NB4 (cell line): ENCODE measurements around the gene ARAF.

Experiments used
- MYC ChIP-seq: IDR thresholded peaks from 2 replicates; pipeline ENCODE4 v1.6.1; 2011; ENCODE audit warnings: low read depth, low read length
- POLR2A ChIP-seq: IDR thresholded peaks from 2 replicates; pipeline ENCODE4 v1.6.1; 2011; ENCODE audit warnings: mild to moderate bottlenecking; ENCODE audit not compliant: insufficient read length; ENCODE audit errors: extremely low read depth
- TF ChIP-seq, protein P1 (sequence below): IDR thresholded peaks from one replicate; pipeline ENCODE4 v1.5.1; 2012; ENCODE audit warnings: low read depth, low read length
- TF ChIP-seq, protein P2 (sequence below): IDR thresholded peaks from 2 replicates; pipeline ENCODE4 v1.6.1; 2011; ENCODE audit warnings: low read depth, low read length

DNA sequence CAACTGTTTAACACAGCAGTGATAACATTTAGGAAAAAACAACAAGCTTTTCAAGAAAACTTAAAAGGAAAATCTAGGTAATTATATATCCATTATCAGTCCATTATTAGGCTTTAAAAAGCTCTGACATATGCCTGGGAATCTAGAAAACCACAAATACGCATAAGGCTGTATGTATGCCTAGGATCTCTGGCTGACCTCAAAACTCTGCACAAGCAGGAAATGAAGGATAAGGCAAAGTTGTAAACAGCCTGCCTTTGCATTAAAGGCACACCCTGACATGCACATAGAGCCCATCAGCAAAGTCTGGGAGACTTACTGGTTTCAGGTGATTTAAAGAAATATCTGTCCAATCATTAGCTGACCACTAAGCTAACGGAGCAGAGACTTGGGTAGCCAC is 35.3 kb downstream of the ARAF start:
- TF ChIP-seq, protein P1, sequence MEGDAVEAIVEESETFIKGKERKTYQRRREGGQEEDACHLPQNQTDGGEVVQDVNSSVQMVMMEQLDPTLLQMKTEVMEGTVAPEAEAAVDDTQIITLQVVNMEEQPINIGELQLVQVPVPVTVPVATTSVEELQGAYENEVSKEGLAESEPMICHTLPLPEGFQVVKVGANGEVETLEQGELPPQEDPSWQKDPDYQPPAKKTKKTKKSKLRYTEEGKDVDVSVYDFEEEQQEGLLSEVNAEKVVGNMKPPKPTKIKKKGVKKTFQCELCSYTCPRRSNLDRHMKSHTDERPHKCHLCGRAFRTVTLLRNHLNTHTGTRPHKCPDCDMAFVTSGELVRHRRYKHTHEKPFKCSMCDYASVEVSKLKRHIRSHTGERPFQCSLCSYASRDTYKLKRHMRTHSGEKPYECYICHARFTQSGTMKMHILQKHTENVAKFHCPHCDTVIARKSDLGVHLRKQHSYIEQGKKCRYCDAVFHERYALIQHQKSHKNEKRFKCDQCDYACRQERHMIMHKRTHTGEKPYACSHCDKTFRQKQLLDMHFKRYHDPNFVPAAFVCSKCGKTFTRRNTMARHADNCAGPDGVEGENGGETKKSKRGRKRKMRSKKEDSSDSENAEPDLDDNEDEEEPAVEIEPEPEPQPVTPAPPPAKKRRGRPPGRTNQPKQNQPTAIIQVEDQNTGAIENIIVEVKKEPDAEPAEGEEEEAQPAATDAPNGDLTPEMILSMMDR, result no peak
- TF ChIP-seq POLR2A (no peak), MYC (no peak)
- TF ChIP-seq, protein P2, sequence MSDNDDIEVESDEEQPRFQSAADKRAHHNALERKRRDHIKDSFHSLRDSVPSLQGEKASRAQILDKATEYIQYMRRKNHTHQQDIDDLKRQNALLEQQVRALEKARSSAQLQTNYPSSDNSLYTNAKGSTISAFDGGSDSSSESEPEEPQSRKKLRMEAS, result no peak
